GM12873 (cell line): ENCODE data around the gene ZC3H12D.

Experiments
- TF ChIP-seq, protein P1 (sequence below): IDR thresholded peaks from 2 replicates; pipeline ENCODE4 v1.5.1; 2012; ENCODE audit warnings: low read depth, mild to moderate bottlenecking, moderate library complexity, low read length, control low read depth; ENCODE audit not compliant: insufficient read depth; ENCODE audit errors: missing control alignments

The ZC3H12D gene

DNA sequence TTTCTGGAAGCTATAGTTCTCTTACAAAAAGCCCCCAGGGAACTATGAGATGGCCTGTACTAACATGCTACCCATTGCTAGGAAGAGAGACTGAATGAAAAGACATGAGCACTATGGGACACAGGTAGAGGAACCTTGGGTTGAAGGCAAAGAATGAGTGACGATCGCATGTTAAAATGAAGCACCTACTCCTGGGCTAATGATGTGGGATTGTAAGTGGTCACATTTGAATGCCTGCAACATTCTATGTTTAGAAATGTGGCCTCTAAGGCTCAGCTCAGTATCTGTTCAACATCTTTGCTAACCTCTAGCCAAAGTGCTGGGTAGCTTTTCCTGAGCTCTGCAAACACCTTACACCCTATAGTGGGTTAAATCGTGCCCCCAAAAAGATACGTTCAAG, 5.2 kb upstream of the ZC3H12D start:
- TF ChIP-seq, protein P1, sequence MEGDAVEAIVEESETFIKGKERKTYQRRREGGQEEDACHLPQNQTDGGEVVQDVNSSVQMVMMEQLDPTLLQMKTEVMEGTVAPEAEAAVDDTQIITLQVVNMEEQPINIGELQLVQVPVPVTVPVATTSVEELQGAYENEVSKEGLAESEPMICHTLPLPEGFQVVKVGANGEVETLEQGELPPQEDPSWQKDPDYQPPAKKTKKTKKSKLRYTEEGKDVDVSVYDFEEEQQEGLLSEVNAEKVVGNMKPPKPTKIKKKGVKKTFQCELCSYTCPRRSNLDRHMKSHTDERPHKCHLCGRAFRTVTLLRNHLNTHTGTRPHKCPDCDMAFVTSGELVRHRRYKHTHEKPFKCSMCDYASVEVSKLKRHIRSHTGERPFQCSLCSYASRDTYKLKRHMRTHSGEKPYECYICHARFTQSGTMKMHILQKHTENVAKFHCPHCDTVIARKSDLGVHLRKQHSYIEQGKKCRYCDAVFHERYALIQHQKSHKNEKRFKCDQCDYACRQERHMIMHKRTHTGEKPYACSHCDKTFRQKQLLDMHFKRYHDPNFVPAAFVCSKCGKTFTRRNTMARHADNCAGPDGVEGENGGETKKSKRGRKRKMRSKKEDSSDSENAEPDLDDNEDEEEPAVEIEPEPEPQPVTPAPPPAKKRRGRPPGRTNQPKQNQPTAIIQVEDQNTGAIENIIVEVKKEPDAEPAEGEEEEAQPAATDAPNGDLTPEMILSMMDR = no peak

DNA sequence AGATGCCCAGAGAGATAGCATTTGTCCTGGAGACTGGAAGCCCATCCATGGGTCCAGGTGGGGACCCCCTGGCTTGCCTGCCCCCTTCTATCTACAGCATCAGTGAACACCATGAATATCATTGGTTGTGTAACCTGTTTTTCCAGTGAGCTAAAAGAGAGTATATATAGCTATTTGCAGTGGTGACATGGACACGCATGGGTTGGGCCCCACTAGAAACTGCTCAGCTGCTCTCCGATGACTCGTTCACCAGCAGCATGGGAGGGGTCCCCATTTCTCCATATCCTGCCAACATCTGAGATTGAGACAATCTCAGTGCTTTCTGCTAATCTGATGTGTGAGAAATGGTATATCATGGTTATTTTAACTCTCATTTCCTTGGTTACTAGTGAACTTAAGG, 4.0 kb upstream of the ZC3H12D start:
- TF ChIP-seq, protein P1 = no peak

DNA sequence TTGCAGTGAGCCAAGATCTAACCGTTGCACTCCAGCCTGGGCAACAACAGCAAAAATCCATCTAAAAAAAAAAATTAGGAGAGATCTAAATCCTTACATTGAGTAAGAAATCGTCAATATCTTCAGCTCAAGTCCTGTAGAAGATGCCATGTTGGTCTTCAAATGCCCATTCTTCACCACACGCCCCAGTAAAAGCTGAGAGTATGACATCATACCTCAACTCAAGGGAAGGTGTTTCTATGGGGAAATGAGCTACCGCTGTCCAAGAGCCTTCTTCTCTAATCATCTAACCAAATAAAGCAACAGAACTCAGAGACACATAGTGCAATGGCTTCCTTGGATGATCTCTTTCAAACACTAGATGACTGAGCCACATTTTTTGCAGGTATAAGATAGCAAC, 2.5 kb upstream of the ZC3H12D start:
- TF ChIP-seq, protein P1 = no peak

DNA sequence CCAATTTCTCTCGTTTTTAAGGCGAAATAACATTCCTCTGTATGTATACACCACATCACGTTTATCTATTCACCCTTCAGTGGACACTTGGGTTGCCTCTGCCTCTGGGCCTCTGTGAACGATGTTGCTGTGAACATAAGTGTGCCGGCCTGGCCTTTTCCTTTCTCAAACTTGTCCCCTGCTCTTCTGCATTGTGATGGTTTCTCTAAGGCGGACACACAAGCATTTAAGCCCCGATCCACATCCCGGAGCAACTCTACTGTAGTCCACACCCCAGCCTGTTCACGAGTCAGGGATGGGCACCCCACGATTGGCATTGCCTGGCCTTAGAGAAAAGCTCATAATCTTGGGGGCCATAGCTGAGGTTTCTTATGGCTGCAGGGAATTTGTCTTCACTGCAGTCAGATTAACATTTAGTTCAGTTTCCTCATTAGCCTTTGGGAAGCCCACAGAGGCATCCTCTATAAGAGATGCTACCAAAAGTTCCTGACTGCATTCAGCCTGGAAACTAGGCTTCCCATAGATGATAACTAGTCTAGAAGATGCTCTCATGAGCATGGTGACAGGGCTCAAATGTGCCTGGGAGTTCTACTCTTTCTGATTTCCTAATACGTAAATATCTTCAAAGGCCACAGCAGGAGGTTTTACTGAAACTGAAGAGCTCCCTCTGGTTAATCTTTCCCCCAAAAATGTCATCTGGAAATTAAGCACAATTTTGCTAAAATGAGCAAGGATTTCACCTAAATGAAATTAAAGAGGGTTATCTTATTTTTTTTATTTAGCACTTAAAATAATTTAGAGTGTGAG, 762 bp downstream of the ZC3H12D start:
- TF ChIP-seq, protein P1 = no peak

DNA sequence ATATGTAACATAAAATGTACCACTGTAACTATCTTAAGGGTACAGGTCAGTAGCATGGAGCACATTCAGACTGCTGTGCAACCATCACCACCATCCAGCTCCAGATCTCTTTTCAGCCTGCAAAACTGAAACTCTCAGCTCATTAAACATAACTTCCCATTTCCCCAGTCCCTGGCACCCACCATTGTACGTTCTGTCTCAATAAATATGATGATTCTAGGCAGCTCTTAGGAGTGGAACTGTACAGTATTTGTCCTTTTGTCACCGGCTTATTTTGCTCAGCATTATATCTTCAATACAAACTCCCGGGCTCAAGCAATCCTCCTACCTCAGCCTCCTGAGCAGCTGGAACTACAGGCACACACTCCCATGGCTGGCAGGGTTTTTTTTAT, 1.5 kb downstream of the ZC3H12D start:
- TF ChIP-seq, protein P1 = no peak

DNA sequence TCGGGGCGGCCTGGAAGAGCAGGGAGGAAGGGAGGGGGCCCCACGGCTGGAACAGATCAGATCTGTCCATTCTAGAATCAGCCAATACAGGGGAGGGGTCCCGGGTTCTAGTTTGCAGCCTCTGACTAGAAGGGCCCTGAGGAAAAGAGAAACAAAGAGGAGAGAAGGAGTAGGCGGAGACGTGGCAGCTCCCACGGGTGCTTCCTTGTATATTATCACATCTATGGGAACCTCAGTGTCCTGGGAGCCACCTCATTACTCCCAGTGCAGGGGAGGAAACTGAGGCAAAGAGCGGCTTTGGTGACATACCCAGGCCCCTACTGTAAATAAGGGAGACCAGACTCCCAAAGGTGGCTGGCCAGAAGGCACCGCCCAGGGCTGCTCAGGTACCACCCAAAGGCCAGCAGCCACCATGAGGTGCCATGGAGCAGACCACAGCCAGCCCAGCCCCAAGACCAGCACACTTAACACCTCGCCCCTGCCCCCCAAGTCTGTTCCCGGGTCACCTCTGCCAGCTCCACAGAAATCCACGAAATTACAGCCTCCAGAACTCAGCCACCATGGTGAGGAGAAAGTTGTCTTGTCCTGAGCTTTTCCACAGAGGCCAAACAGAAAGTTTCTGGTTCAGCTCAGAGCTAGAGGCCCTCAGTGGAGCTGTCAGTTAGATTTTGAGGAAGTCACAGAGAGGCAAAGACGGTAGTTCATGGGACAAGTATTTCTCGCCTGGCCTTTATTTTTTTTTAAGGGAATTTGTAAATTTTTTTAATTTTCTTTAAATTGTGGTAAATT, 2.1 kb downstream of the ZC3H12D start:
- TF ChIP-seq, protein P1 = no peak

DNA sequence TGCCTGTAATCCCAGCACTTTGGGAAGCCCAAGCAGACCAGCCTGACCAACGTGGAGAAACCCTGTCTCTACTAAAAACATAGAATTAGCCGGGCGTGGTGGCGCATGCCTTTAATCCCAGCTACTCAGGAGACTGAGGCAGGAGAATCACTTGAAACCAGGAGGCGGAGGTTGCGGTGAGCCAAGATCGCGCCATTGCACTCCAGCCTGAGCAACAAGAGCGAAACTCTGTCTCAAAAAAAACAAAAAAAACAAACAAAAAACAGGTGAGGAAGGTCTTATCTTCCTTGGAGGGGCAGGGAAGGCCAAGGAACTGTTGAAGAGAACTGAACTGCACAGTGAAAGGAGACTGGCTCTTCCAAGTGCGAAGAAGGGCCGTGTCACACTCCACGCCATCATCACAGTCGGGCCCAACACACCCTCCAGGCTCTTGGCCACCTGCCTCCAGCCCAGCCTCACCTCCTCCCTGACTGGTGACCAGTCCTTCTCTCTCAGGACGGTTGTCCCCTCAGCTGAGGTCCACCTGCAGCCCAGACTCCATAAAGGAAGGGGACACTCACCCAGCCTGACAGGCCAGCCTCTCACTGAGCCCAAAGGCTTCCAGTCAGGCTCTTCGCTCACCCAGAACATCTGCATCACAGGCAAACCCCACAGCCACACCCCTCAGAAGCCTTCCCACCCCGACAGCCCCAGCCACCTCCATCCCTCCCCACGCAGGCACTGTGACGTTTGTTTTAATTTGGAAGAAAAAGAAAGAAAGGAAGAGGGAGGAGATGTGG, 4.1 kb downstream of the ZC3H12D start:
- TF ChIP-seq, protein P1 = no peak
